DMS79 treated with DMSO at 0.1 percent for 48 hours (cell line): ENCODE data around the gene CYP4A11.
"Not testable (repeated sequence)": the region's sequence is repeated elsewhere in the genome, so short reads cannot be mapped to it uniquely, and the experiment has no call there.

ENCODE experiments used
- DNase-seq: peaks from one replicate; lab custom pipeline; 2025; lab: John Stamatoyannopoulos, UW

The CYP4A11 gene

GRCh38 chr1:46941135-46941694 lies at the start of gene CYP4A11:
CYP4A11 (minus strand) TSS chr1:46941476; CDS start chr1:46941433, 43 bp downstream.
- no peak for DNase-seq

DNA sequence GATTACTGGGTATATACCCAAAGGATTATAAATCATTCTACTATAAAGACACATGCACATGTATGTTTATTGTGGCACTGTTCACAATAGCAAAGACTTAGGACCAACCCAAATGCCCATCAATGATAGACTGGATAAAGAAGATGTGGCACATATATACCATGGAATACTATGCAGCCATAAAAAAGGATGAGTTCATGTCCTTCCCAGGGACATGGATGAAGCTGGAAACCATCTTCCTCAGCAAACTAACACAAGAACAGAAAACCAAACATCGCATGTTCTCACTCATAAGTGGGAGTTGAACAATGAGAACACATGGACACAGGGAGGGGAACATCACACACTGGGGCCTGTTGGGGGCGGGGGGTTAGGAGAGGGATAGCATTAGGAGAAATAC lies 49.3 kb upstream of the CYP4A11 start:
- DNase-seq, result not testable (repeated sequence)

DNA sequence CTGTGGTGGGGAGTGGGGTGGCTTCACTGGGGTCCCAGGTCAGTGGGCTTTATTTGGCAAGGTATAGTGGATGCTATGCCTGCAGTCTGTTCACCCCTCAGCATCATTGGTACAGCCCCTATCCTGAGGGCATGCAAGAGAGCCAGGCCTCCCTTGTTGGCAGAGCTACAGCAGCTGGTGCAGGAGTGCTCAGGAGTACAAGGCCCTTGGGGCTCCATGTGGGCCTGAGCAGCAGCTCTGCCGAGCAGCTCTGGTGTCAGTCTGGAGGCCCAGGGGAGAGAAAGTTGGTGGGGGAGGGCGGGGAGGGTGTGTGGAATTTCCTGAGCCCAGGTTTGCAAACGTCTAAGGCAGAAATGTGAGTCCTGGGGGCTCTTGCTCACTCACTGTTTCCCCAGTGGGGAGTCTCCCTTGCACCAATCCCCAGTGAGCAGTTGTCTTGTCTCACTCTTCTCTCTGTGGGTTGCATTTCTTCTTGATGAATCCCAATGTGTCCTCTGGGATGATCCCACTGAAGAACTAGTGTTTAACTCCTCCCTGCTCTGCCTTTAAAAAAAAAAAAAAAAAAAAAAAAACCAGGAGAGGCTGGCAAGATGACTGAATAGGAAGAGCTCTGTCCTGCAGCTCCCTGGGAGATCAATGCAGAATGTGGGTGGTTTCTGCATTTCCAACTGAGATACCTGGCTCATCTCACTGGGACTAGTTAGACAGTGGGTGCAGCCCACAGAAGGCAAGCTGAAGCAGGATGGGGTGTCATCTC lies 42.7 kb upstream of the CYP4A11 start:
- peak; percentile 91 for DNase-seq

GRCh38 chr1:46983166-46983829 lies 42.0 kb upstream of the CYP4A11 start:
- peak; percentile 91 for DNase-seq

DNA sequence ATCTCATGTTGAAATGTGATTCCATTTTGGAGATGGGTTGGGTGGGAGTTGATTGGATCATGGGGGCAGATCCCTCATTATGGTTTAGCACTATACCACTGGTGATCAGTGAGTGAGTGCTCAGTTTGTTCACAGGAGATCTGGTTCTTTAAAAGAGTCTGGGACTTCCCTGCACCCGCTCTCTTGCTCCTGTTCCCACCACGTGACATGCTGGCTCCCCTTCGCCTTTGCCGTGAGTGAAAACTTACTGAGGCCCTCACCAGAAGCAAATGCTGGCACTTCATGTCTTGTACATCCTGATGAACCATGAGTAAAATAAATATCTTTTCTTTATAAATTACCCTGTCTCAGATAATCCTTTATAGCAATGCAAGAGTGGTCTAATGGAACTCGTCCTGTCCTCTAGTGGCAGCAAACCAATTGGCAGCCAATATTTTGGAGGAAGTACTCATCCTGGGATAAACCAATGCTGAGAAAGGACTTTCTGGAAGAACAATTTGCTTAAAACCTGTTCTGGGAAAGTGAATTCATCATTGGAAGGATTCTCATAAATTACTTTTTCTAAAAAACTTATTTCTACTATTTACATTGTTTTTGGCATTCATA lies 27.8 kb upstream of the CYP4A11 start:
- no peak for DNase-seq

- DNase-seq, result not testable (repeated sequence)
Observed at GRCh38 chr1:46962272-46962671, 21.0 kb upstream of the CYP4A11 start.

DNA sequence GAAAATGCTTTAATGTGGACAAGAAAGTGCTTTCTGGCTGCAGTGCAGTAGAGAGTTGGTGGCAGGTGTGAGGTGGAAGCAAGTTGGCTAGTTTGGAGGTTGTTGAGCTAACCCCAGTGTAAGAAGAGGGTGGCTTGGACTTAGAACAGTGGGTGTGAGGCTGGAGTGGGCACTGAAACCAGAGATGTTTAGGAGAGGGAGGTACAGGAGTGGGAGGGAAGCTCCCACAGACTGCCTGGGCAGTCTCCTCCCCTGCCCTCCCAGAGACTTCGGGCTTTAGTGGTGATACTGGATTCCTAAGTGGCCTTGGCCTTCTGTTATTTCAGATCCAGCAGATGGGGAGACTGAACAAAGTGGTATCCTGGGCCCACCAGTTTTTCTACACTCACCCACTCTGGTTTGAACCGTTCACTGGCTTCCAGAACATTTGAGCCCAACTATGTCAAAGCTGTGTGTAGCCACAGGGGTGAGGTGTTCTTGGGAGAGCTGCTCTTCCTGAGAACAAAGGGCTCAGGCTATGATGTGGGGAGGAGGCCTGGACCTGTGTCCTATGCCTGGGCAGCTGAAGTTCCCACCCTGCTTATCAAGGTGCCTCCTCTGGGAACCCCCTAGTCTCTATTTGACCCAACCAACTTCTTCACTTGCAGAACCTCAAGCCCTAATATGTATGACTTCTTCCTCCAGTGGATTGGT lies 19.9 kb upstream of the CYP4A11 start:
- DNase-seq, result no peak

DNA sequence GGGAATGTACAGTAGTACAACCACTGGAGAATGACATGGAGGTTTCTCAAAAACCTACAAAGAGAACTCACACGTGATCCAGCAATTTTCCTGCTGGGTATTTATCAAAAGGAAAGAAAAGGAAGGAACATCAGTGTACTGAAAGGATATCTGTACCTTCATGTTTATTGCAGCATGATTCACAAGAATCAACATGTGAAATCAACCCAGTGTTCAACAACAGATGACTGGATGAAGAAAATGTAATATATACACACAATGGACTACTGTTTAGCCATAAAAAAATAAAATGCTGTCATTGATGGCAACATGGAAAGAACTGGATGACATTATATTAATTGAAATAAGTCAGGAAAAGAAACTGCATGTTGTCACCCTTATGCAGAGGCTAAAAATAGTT lies 19.0 kb upstream of the CYP4A11 start:
- DNase-seq, result no peak

DNA sequence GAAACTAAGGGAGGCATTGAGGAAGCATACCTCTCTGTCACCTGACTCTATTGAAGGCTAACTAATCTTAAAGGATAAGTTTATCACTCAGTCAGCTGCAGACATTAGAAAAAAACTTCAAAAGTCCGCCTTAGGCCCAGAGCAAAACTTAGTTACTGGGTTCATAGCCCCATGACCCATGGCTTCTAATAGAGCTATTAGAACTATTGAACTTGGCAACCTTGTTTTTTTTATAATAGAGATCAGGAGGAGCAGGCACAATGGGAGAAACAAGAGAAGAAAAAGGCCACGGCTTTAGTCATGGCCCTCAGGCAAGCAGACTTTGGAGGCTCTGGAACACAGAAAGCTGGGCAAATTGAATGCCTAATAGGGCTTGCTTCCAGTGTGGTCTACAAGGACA lies 13.8 kb upstream of the CYP4A11 start:
- not testable (repeated sequence) for DNase-seq

GRCh38 chr1:46953847-46954246 lies 12.6 kb upstream of the CYP4A11 start:
- not testable (repeated sequence) for DNase-seq

GRCh38 chr1:46949417-46949666 lies 8.1 kb upstream of the CYP4A11 start:
- DNase-seq, result not testable (repeated sequence)

- peak; percentile 16 for DNase-seq
Observed at GRCh38 chr1:46948629-46949416, 7.5 kb upstream of the CYP4A11 start.

GRCh38 chr1:46947706-46948105 lies 6.4 kb upstream of the CYP4A11 start:
- not testable (repeated sequence) for DNase-seq

GRCh38 chr1:46942086-46942485 lies 810 bp upstream of the CYP4A11 start:
- no peak for DNase-seq

DNA sequence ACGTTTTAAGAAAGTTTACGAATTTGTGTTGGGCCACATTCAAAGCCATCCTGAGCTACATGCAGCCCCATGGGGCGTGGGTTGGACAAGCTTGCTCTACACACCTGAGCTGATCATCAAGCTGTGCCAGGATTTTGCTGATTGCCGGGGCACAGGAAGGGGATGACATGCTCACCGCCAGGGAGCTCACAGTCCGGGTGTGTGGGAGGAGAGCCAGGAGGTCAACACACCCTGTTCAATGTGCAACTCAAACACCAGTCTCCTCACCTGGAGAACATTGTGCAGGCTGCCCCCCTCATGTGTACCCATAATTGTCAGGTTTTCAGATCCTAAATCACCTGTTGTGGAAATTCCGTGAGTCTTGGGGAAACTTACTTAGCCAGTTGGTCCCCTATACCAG lies 969 bp downstream of the CYP4A11 start:
- DNase-seq, result no peak

DNA sequence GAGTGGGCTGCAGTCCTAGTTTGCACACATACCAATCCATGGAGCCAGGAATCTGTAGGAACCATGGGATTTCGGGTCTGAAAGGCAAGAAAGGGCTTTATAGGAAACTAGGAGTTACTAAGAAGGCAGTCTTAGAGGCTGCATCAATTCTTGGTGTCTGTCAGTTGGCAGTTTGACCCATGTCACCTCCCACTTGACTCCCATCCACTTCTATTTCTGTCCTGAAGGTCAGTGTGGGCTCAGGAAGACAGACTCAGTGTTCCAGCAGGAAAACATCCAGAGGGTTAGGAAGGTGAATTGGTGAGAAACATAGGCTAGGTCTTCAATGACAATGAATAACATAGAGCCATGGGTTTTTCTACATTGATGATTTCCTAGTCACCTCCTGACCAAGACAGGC lies 4.0 kb downstream of the CYP4A11 start:
- DNase-seq, result no peak

- DNase-seq, result no peak
Observed at GRCh38 chr1:46936788-46937187, 4.5 kb downstream of the CYP4A11 start.

DNA sequence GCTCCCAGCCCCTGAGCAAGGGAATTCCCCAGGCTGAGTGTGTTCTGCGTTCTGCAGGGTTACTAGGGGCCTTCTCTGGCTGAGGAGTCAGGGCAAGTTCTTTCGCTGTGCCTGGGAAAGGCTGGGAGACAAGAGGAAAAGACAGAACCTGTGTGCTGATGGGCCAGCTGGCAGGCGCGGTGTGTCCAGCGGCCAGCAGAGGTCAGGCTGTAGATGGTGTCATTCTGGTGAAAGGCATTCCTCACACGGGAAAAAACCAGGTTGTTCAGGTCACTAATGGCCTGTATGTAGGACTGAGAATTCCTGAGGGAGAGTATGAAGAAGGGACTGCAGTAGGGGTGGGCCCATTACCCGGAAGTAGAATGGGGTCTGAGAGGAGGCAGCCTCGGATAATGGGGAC lies 6.4 kb downstream of the CYP4A11 start:
- DNase-seq, result not testable (repeated sequence)

DNA sequence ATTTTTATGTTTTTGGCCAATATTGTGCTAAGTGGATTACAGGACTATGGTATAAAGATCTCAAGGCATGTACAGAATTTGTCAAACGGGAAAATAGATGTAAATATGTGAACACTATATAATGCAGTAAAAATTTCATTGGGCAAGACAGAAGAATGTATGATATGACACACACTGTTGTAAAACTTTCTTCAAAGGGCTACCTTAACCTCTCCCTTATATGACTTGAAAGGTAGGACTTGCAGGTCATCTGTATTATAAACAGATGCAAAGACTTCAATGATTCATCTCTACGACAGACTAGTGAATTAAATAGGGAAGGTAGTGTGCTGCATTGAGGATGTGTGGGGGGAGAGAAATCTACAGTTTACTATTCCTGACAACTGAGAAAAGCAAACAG lies 9.3 kb downstream of the CYP4A11 start:
- DNase-seq, result not testable (repeated sequence)

GRCh38 chr1:46931151-46931550 lies 10.1 kb downstream of the CYP4A11 start:
- no peak for DNase-seq

- DNase-seq, result no peak
Observed at GRCh38 chr1:46927249-46927835, 13.9 kb downstream of the CYP4A11 start.
